HFF-Myc (cell line): ENCODE results near the gene GPRIN2.

ENCODE experiments used
- DNase-seq: peaks from one replicate; pipeline ENCODE4 v3.0.0-alpha.2; 2011; ENCODE audit warnings: low read depth; ENCODE audit errors: extremely low read depth
- H3K4me3 ChIP-seq: replicated peaks from 2 replicates; pipeline ENCODE4 v1.5.1; 2011; ENCODE audit warnings: low read depth, mild to moderate bottlenecking, control low read depth, low read length
- TF ChIP-seq, protein P1 (sequence below): IDR thresholded peaks from 2 replicates; pipeline ENCODE4 v1.5.1; 2012; ENCODE audit warnings: mild to moderate bottlenecking, low read depth, low read length, control low read depth; ENCODE audit errors: missing control alignments

Gene GPRIN2

DNA sequence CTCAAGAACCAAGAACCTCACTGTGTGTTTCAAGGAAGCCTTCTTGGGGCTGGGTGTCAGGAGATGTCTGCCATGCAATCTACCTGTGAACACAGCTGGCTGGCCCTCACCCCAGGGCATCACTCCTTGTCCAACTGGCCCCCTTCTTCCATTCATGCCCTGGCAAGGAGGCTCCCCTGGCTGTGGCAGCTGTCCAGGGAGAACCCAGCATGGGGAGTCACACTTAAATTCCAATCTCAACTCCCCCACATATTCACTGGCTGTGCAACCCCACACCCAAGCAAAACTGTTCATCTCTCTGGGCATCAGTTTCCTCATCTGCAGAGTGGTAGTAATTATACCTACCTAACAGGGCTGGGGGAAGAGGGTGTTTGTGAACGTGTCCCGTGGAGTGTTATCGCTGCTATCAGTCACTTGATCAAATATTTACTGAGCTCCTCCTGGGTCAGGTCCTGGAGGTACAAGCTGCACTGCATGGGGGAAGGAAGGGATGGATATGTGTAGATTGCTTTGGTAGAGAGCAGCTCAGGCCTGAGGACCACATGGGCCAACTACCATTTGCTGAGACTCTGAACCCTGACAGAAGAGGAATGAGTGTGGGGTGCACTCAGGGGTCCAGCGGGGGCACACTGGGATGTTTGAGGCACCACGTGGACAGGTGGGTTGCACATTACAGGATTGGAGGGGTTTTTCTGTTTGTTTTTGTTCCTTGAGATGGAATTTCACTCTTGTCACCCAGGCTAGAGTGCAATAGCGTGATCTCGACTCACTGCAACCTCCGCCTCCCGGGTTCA lies 2.1 kb upstream of the GPRIN2 start:
- H3K4me3 ChIP-seq, result no peak overlapping the region
- DNase-seq, result no peak
- TF ChIP-seq, protein P1, sequence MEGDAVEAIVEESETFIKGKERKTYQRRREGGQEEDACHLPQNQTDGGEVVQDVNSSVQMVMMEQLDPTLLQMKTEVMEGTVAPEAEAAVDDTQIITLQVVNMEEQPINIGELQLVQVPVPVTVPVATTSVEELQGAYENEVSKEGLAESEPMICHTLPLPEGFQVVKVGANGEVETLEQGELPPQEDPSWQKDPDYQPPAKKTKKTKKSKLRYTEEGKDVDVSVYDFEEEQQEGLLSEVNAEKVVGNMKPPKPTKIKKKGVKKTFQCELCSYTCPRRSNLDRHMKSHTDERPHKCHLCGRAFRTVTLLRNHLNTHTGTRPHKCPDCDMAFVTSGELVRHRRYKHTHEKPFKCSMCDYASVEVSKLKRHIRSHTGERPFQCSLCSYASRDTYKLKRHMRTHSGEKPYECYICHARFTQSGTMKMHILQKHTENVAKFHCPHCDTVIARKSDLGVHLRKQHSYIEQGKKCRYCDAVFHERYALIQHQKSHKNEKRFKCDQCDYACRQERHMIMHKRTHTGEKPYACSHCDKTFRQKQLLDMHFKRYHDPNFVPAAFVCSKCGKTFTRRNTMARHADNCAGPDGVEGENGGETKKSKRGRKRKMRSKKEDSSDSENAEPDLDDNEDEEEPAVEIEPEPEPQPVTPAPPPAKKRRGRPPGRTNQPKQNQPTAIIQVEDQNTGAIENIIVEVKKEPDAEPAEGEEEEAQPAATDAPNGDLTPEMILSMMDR, result no peak

DNA sequence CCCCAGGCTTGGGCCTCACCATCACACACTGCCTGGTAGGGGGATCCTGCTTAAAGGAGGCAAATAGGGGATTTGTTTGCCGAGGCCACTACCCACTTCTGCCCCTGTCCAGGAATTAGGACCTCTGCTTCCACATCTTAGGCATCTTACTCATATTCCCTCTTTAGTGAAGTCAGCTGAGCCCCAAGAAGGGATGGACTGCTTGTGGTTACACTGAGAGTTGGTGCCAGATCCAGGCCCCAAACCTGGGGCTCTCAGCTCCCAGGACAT lies 1.6 kb upstream of the GPRIN2 start:
- no peak for DNase-seq
- H3K4me3 ChIP-seq, result no peak overlapping the region
- TF ChIP-seq, protein P1, result no peak

DNA sequence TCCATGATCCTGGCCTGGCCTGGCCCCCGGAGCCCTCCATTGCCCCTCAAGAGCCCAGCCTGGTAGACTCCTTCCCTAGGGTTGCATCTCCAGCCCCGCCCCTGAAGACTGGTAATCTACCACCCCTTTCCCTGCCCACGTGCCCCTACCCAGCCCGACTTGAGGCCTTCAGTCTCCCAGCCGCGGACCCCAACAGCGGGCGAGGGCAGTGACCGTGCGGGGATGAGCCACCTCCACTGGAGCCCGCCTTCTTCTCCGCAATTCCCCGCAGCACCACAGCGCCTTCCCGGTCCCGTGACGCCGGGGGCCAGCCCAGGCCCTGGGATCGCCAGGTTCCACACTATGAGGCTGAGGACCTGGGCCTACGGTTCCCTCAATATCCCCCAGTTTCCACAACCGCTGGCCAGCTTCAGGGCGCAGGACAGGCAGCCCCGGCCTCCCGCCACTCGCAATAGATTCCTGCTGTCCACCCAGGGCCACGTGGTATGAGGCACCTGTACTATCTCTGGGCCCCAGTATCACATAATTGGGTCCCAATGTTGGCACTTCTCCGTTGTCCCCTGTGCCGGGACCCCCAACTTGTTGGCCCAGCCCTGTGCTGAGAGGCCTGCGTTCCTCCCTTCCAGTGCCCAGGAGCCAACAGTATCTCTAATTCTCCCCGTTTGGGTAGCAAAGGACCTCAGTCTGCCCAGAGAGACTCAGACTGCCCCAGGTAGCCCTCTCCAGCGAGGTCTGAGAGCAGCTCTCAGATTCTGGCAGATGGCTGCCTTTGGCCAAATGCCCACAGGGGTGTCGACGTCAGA lies 1.1 kb upstream of the GPRIN2 start:
- no peak overlapping the region for H3K4me3 ChIP-seq
- TF ChIP-seq, protein P1, result no peak
- DNase-seq, result no peak

GRCh38 chr10:46555713-46556514 lies 544 bp downstream of the GPRIN2 start:
- DNase-seq, result no peak
- TF ChIP-seq, protein P1, result no peak
- no peak overlapping the region for H3K4me3 ChIP-seq

GRCh38 chr10:46555366-46555712 lies 1.1 kb downstream of the GPRIN2 start:
- DNase-seq, result no peak
- no peak overlapping the region for H3K4me3 ChIP-seq
- TF ChIP-seq, protein P1, result no peak

- no peak for DNase-seq
- no peak overlapping the region for H3K4me3 ChIP-seq
- TF ChIP-seq, protein P1, result no peak
These were observed 2.2 kb downstream of the GPRIN2 start for GRCh38 chr10:46554166-46554781.
